Stimulated activated CD8-positive, alpha-beta memory T cell treated with anti-CD3 and anti-CD28 coated beads, Interleukin-4, amount 100 ng/mL, for 24 hours (primary cell): ENCODE data around the gene CEP290.
"Not testable (repeated sequence)": the region's sequence is repeated elsewhere in the genome, so short reads cannot be mapped to it uniquely, and the experiment has no call there.

ENCODE experiments used
- DNase-seq: peaks from one replicate; pipeline ENCODE4 v3.0.0-alpha.2; 2020; ENCODE audit warnings: low read depth

CEP290 gene

GRCh38 chr12:88141425-88141773, 489 bp downstream of the CEP290 start:
- no peak for DNase-seq

GRCh38 chr12:88139711-88140110, 2.2 kb downstream of the CEP290 start:
- DNase-seq, result not testable (repeated sequence)

- not testable (repeated sequence) for DNase-seq
Observed at GRCh38 chr12:88133181-88133580, 8.7 kb downstream of the CEP290 start.

GRCh38 chr12:88132392-88132791, 9.5 kb downstream of the CEP290 start:
- no peak for DNase-seq

- no peak for DNase-seq
Observed at GRCh38 chr12:88127855-88128254, 14.0 kb downstream of the CEP290 start.

- no peak for DNase-seq
Observed at GRCh38 chr12:88127099-88127498, 14.8 kb downstream of the CEP290 start.

- DNase-seq, result no peak
Observed at GRCh38 chr12:88122666-88123065, 19.2 kb downstream of the CEP290 start.

- no peak for DNase-seq
Observed at GRCh38 chr12:88113871-88114270, 28.0 kb downstream of the CEP290 start.

GRCh38 chr12:88111074-88111652, 30.7 kb downstream of the CEP290 start:
- no peak for DNase-seq

- DNase-seq, result no peak
Observed at GRCh38 chr12:88108021-88108420, 33.9 kb downstream of the CEP290 start.

- no peak for DNase-seq
Observed at GRCh38 chr12:88093573-88093972, 48.3 kb downstream of the CEP290 start.

GRCh38 chr12:88092771-88093170, 49.1 kb downstream of the CEP290 start:
- DNase-seq, result no peak

- DNase-seq, result no peak
Observed at GRCh38 chr12:88084210-88084609, 57.7 kb downstream of the CEP290 start.

- no peak for DNase-seq
Observed at GRCh38 chr12:88083634-88084033, 58.3 kb downstream of the CEP290 start.

- DNase-seq, result no peak
Observed at GRCh38 chr12:88081247-88081646, 60.6 kb downstream of the CEP290 start.

- DNase-seq, result no peak
Observed at GRCh38 chr12:88067301-88067700, 74.6 kb downstream of the CEP290 start.

- no peak for DNase-seq
Observed at GRCh38 chr12:88063375-88063774, 78.5 kb downstream of the CEP290 start.

- DNase-seq, result no peak
Observed at GRCh38 chr12:88062474-88062873, 79.4 kb downstream of the CEP290 start.

GRCh38 chr12:88058719-88059077, 83.2 kb downstream of the CEP290 start:
- DNase-seq, result no peak

- DNase-seq, result no peak
Observed at GRCh38 chr12:88057994-88058718, 83.7 kb downstream of the CEP290 start.

- no peak for DNase-seq
Observed at GRCh38 chr12:88056571-88056970, 85.3 kb downstream of the CEP290 start.

GRCh38 chr12:88052686-88053085, 89.2 kb downstream of the CEP290 start:
- no peak for DNase-seq

- DNase-seq, result no peak
Observed at GRCh38 chr12:88044035-88044434, 97.9 kb downstream of the CEP290 start.

- no peak for DNase-seq
Observed at GRCh38 chr12:88037770-88038169, 104.1 kb downstream of the CEP290 start.
